Fibroblast of pulmonary artery (primary cell): ENCODE measurements around the gene RREB1.

Experiments used
- DNase-seq: peaks from one replicate; pipeline ENCODE4 v3.0.0-alpha.2; 2010; ENCODE audit warnings: low read depth
- H3K4me3 ChIP-seq: replicated peaks from 2 replicates; pipeline ENCODE4 v1.5.1; 2011; ENCODE audit warnings: low read depth, mild to moderate bottlenecking, control low read depth, low read length, moderate library complexity
- CTCF ChIP-seq: IDR thresholded peaks from 2 replicates; pipeline ENCODE4 v1.5.1; 2011; ENCODE audit warnings: mild to moderate bottlenecking, control low read depth, low read length, inconsistent platforms; ENCODE audit errors: missing control alignments

Gene RREB1

GRCh38 chr6:7107578-7108195 is at the start of gene RREB1:
Gene RREB1, plus strand, starts transcription at chr6:7107961. Its CDS starts 73,951 bp downstream, at chr6:7181912.
- peak; percentile 59 for DNase-seq

DNA sequence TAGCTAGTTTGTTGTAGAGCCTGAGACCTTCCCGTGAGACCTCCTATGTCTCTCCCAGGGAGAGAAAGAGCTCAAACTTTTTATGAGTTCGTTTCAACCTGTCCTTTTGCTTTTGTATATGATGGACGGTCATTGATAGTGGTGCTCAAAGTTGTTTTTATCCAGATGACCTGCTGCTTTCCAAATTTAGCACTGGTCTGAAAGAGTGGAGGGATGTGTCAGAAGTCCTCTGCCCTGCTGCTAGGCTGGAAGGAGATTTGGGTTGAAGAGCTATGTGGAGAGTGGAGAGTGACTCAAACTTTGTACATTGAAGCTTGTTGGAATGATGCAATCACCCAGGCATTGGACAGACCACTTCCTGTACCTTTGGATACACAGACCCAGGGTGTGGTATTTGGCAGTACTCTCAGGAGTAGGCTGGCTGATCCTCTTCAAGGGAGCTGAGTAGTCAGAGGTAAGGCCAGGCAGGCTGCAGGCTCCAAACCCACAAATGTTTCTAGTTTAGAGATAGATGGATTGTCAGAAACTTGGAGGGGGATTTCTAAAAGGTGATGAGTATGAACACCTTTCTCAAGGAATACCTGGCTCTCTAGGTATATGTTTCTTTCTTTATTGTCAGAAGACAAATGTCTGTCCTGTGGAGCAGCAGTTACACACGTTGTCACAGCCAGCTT is 49.4 kb upstream of the RREB1 start:
- no peak for TF ChIP-seq CTCF
- H3K4me3 ChIP-seq: no peak overlapping the region
- peak; percentile 94 for DNase-seq

More at GRCh38 chr6:7107578-7108195, at the start of gene RREB1:
- peak within 1 kb of the TSS; percentile 97 for H3K4me3 ChIP-seq
- no peak for TF ChIP-seq CTCF

DNA sequence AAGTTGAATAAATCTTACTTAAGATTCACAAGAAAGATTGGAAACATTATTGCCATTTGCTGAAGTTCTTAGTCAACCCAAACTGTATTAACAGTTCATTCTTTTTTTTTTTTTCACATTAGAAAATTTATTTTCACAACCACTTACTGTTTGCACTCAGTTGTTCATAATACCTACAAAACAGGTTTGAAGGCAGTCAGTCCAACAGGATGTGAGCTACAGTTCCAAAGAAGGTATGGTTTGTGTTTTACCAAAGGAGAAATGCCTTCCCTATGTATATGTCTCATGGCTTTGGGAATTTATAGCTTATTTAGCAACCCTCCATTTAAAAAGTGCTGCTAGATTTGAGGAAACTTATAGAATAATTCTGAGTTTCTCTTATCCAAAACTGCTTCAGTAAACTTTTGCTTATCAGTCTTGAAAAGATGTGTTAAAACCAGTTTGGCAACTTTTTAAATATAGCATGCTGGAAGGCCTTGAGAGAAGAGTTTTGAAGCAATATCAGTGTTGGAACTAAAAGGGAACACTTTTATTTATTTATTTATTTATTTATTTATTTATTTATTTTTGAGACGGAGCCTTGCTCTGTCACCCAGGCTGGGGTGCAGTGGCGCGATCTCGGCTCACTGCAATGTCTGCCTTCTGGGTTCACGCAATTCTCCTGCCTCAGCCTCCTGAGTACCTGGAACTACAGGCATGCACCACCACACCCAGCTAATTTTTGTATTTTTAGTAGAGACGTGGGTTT is 46.8 kb upstream of the RREB1 start:
- H3K4me3 ChIP-seq: no peak overlapping the region
- TF ChIP-seq CTCF: no peak
- no peak for DNase-seq

DNA sequence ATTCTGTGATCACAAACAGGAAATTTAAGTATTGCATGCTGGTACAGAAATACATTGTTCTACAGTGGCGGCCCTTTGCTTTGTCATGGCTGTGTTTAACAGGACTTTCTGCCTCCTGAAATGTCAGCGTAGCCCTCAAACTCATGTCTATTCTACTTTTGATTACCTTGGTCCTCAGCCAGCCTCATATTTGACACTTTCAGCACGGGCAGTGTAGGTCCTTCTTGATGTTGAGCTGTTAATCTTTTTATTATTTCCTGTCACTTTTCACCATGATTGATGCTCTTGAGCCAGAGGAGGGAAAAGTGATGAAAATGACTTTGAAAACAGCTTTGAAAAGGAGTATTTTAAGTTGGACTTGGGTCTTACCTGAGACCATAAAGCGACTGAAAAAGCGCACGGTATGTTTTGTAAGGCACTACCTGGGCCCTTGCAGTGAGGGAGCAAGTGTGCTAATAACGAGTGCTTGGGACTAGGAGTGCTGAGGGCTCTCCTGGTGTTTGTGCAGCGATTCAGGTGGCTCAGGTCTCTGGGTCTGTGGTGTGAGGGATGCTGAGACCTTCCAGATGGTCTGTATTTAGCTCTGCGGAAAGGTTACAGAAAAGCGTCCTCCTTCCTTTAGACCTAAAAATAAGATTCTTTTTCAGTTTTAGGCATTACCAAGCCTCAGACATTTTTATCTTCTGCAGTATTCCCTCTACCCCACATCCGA is 45.2 kb upstream of the RREB1 start:
- no peak overlapping the region for H3K4me3 ChIP-seq
- DNase-seq: no peak
- TF ChIP-seq CTCF: no peak

DNA sequence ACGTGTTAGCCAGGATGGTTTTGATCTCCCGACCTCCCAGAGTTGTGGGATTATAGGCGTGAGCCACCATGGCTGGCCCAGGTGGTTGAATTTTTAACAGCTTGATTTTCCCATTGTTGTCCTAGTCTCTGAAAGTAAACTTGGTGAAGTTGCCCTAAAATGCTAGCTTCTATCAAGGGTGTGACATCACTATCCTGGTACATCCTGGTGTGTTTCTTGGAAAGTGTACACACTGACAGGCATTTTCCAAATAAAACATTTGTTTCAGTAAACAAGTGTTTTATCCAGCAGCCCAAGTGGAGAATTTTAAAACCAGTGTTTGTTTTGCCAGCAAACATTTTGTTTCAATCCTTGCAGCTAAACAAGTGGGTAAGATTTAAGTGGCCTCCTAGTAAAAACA is 40.5 kb upstream of the RREB1 start:
- H3K4me3 ChIP-seq: no peak overlapping the region
- TF ChIP-seq CTCF: no peak
- DNase-seq: no peak

- no peak for DNase-seq
- no peak for TF ChIP-seq CTCF
- no peak overlapping the region for H3K4me3 ChIP-seq
Observed at GRCh38 chr6:7071405-7071804, 36.4 kb upstream of the RREB1 start.
